NB4 (cell line): ENCODE results near the gene FTSJ3.

ENCODE experiments used
- CTCF ChIP-seq: IDR thresholded peaks from one replicate; pipeline ENCODE4 v1.5.1; 2012; ENCODE audit warnings: low read depth, low read length
- MAX ChIP-seq: IDR thresholded peaks from 2 replicates; pipeline ENCODE4 v1.6.1; 2011; ENCODE audit warnings: low read depth, low read length
- MYC ChIP-seq: IDR thresholded peaks from 2 replicates; pipeline ENCODE4 v1.6.1; 2011; ENCODE audit warnings: low read depth, low read length
- POLR2A ChIP-seq: IDR thresholded peaks from 2 replicates; pipeline ENCODE4 v1.6.1; 2011; ENCODE audit warnings: mild to moderate bottlenecking; ENCODE audit not compliant: insufficient read length; ENCODE audit errors: extremely low read depth

GRCh38 chr17:63848834-63849689 lies 21.6 kb upstream of the FTSJ3 start:
- TF ChIP-seq CTCF (no peak), MAX (no peak), MYC (no peak), POLR2A (no peak)
